HG03342 (cell line): ENCODE measurements around the gene TMEM255B.

Experiments
- ATAC-seq: cut with Tn5 transposase; IDR thresholded peaks from one replicate; pipeline ENCODE4 v1.9.1; 2021; ENCODE audit warnings: mild to moderate bottlenecking, moderate library complexity; ENCODE audit not compliant: unreplicated experiment

TMEM255B gene

DNA sequence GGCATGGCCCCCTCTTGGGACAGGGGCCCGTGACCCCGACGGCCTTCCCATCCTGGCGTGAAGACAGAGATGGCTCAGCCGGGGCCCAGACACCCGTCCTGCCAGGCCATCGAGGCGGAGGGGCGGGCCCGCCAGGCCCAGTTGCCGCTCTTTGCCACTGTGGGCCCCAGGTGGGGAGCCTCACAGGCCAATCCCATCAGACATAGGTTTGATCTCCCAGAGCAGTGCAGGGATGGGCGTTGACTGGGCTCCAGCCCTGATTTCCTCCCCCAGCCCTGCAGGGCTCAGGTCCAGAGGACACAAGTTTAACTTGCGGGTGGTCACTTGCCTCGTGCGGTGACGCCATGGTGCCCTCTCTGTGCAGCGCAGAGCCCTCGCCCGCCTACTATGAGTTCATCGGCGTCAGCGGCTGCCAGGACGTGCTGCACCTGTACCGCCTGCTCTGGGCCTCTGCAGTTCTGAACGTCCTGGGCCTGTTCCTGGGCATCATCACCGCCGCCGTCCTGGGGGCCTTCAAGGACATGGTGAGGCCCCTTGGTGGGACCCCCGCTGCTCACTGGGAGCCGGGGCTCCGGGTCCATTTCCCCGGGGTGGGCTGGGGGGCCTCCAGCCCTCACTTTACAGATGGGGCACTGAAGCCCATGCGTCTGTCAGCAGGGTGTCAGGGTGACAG is 42.4 kb downstream of the TMEM255B start:
- no peak for ATAC-seq

DNA sequence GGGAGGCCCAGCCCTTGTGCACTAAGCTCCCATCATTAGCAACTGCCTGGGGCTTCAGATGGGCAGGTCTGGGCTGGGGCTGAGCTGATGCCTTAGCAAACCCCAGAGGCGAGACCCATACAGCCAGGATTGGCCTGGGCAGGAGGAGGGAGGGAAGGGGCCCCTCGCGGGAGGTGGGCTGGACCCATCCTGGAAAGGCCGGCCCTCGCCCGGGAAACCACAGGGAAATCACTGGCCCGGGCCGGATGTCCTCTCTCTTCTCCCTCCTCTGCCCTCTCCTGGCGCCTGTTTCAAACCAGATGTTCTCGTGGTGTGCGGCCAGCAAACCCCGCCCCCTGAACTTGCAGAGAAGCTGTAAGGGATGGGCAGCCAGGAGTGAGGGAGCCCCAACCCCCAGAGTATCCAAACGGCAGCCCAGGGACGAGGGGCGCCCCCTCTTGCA is 43.1 kb downstream of the TMEM255B start:
- ATAC-seq: no peak

DNA sequence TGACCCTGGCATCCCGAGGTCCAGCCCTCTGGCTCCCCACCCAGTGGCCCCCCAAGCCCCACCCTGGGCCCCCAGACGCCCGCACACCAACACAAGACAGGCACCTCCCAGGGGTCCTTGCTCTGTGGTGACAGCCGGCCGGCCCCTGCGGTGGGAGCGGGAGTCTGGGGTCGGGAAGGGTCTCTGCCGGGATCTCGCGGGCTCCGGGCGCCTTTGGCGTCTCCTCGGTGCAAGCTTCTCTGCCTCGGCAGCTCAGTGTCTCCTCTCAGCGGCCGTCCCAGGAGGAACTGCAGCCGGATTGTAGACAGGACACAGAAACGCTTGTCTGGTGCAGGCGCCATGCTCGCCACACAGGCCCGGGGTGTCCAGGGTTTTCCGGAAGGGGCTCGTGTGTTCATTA is 43.7 kb downstream of the TMEM255B start:
- ATAC-seq: no peak

DNA sequence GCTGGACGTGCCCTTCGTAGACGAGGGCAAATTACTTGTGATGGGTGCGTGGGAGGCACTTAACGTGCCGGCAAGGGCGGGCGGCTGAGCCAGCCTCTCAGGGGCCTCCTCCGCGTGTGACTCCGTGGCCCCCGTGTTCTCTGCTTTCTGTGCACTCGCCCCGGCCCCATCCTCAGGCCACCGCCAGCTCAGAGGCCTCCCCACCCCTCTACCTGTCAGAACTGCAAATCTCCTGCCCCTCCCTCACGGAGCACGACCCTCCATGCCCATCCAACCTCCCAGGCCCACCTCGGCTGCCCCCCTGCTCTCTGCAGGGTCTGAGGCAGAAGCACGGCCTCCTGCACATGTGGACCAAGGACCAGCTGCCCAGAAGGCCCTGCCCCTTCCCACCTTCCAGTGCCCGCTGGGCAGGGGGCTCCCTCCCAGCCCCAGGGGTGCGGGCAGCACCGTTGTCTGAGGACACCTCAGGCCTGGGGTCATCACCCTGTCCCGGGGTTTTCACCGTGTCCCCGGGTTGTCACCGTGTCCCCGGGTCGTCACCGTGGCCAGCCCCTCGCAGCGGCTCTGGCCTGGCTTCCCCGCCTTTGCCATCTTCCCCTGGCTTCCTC is 44.5 kb downstream of the TMEM255B start:
- no peak for ATAC-seq

GRCh38 chr13:113804017-113804702 is 45.1 kb downstream of the TMEM255B start:
- ATAC-seq: no peak

DNA sequence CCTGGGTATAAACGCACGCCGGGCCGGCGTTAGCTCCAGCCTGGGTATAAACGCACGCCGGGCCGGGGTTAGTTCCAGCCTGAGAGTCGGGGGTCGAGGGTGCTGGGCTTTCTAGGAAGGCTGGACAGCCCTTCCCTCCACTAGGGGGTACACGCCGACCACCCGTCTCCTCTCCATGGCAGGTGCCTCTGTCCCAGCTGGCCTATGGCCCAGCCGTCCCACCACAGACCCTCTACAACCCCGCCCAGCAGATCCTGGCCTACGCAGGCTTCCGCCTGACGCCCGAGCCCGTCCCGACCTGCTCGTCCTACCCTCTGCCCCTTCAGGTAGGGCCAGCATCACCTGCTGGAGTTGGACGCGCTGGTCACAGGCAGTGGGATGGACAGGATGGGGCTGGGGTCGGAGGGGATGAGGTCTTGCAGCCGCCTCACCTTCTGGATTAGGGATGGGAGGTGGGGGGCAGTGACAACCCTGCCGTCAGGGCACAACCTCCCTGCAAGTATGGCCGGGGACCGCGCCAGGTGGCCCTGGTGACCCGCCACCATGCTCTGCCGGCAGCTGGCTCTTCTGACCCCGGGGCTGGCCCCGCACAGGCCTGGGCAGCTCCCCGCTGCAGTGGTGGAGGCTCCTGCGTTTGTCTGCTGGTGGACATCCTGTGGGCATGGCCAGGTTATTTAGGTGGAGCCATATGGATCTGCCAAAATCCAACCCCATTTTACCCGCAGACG is 45.8 kb downstream of the TMEM255B start:
- ATAC-seq: no peak

- ATAC-seq: no peak
These were observed 46.5 kb downstream of the TMEM255B start for GRCh38 chr13:113805431-113806103.

GRCh38 chr13:113806104-113806471 is 47.1 kb downstream of the TMEM255B start:
- ATAC-seq: no peak

DNA sequence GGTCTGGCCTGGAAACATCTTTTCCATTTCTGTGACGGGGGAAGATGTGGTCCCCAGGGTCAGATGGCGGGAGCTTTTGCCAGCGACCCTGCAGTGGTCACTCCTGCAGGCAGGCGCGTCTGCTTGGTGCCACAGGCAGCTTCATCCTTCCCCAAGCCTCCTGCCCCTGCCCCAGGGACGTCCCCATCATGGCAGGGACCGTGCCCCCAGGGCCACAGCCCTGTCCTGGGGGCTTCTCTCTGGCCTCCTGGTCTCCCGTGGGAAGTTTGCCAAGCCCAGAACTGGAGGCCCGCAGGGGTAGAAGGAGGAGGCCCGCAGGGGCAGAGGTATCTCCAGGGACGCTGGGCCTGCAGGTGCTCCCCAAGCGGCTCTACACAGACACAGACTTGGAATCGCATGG is 47.5 kb downstream of the TMEM255B start:
- ATAC-seq: no peak

DNA sequence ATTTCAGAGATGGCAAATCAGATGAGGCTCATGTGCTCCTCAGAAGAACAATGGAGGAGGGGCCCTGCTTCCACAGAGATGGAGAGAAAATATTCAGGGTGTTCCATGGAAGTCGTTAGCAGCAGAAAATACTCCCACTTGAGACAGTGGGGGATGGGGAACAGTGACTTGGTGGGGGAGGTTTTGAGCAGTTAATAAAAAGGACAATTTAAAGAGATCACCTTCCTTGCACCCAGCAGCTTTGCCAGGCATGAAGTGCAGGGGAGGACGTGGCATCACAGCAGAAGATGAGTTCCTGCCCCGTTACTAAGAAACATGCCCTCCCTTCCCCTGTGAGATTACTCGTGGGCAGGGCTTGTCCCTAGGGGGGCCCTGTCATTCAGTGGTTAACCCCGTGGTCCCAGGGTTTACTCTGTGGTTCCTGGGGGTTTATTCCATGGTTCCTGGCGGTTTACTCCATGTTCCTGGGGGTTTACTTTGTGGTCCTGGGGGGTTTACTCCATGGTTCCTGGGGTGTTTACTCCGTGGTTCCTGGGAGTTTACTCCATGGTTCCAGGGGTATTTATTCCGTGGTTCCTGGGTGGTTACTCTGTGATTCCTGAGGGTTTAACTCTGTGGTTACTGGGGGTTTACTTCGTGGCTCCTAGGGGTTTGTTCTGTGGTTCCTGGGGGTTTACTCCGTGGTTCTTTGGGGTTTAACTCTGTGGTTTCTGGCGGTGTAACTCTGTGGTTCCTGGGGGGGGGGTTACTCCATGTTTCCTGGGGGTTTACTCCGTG is 49.2 kb downstream of the TMEM255B start:
- ATAC-seq: no peak

DNA sequence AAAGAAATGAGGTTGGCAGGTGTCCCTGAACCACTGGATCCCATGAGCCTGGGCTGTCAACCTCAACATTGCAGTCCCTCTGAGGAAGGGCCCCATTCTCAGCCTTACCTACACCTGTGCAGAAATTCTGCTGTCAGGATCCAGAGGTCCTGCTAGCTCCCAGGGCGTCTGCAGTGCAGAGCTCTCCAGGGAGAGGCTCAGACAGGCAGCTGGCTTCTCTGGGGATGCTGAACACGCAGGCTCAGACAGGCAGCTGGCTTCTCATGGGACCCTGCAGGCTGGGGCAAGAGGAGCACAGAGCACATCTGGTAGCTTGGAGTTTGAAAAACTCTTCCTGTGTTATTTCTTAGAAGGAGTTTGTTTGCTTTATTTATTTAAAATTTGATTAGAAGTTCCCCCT is 50.9 kb downstream of the TMEM255B start:
- no peak for ATAC-seq

DNA sequence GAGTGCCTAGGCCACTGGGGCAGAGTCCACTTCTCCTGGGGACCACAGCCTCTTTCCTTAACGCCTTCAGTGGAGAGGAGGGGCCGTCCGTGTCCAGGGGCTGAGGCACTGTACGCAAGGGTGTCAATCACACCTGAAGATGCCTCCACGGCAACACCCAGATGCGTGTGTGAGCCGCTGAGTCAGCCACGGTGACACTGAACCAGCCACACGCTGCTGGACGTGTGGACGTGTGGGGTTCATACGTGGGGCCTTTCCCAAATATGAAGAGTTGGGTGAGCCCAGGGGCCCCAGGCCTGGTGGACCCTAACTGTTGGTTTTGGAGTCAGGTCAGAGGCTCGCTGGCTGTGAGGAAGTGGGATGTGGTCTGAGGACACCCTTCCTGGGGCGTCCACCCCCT is 51.6 kb downstream of the TMEM255B start:
- no peak for ATAC-seq

DNA sequence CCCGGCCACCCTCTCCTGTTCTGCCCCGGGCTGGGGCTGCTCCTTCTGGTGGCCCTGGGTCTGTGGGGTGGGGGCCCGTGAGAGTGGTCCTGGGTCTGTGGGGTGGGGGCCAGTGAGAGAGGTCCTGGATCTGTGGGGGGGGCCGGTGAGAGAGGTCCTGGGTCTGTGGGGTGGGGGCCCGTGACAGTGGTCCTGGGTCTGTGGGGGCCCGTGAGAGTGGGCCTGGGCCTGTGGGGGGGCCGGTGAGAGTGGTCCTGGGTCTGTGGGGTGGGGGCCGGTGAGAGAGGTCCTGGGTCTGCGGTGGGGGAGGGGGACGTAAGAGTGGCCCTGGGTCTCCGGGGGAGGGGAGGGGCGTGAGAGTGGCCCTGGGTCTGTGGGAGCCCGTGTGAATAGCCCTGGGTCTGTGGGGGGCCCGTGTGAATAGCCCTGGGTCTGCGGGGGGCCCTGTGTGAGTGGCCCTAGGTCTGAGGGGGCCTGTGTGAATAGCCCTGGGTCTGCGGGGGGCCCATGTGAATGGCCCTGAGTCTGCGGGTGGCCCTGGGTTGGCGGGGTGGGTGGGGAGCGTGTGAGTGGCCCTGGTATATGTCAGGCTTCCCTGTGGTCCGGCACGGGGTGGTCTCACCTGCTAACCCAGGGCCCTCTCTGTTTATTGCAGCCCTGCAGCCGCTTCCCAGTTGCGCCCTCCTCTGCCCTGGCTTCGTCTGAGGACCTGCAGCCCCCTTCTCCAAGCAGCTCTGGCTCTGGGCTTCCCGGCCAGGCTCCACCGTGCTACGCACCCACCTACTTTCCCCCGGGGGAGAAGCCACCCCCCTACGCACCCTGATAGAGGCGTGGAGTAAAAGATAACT is 52.3 kb downstream of the TMEM255B start:
- no peak for ATAC-seq

- no peak for ATAC-seq
These were observed 53.4 kb downstream of the TMEM255B start for GRCh38 chr13:113812178-113813040.

DNA sequence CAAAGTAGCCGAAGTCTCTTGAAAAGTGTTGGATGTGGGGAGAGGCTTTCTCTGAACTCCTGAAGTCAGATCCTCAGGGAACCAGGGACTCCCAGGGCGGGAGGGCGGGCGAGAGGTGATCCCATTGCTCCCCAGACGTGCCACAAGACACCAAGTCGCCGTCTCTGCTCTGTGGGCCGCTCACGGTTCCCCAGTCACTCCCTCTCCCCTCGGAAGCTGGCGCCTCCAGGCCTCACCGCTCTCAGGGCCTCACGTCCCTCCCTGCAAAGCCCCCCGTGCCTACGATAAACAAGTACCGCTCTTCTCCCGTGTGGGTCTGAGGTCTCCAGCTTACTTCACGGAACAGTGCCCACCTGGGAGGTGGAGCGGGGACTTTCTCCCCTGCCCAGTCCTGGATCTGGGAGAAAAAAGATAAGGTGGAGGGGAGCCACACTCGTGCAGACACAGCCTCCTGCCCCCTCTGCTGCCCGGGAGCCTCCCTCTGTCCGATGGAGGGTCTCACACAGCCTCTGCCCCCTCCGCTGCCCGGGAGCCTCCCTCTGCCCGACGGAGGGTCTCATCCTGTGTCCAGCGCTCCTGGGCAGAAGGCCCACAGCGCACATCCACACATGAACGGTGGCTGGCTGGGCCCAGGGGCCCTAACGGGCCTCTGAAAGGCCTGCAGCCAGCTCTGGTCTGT is 54.2 kb downstream of the TMEM255B start:
- no peak for ATAC-seq

DNA sequence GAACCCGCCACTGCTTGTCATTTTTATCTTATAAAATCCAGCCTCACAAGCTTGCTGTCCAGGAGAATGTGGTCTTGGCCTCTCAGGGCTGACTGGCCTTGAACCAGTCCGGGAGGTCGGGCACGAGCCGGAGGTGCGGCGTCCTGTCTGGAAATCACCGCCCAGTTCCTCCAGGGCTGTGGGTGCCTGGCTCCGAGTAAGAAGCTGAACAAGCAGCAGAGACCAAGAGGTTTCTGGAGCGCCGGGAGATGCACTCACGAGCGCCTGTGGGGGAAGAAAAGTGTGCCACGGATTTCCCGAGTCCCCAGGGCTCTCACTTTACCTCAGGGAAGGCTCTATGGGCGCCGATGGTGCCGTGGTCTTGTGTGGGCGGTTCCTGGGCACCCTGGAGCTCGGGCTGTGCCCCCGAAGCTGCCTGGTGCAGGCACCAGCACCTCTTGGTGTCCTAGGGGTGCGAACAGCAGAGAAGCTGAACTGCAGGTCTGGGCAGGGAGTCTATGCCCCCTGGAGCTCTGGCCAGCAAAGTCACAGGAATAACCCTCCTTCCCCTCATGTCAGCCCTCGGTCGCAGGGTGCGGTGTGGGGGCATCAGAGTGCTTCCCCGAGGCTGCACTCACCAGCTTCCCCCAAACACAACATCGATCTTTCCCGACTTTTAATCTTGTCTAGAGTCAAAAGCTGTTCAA is 54.9 kb downstream of the TMEM255B start:
- ATAC-seq: no peak

DNA sequence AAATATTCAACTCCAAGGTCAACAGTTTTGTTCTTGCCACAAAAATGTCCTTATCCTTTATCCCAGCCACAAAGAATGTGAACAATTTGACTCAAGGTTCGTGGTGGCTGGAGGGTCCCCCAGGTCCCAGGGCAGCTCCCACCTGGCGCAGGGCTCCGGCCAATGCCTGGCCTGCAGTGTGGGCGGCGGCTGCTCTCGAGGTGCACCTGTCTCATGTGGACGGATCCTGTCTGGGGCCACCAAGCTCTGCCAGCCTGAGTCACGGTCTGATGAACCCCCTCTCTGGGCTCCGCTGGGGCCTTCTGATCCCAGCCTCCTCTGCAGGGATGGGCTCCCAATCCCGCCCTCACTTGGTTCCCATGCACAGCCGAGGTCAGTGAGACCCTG is 55.4 kb downstream of the TMEM255B start:
- ATAC-seq: no peak
